HL-60/S4 treated with retinoic acid at 250 ng/mL for 4 days and 3 days (cell line): ENCODE measurements around the gene MAP3K6.

Source experiments
- in situ Hi-C: fragments of 300-500 bp; cut with MboI; formaldehyde crosslinking; loops from 2 replicates; pipeline ENCODE4 v1.7.0; 2022; ENCODE audit warnings: low sequenced_read_pairs

MAP3K6 gene

DNA sequence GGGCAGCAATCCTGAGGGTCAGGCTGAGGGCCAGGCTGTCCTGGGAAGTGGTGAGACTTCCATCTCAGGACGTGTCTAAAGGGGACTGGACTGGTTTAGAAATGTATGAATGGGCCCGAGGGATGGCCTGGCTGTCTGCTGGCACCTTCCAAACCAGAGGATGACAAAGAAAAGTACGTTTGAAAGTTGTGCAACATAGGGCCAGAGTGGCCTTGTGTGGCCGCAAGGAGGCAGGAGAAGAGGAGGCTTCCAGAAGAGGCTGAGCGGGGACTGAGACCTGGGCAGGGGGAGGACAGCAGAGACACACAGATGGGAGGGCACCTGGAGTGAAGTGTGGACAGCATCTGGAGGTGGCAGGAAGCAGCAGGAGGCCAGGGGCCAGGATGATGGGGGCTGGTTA lies 27.5 kb downstream of the MAP3K6 start:
- in situ Hi-C loops = no loop called here

DNA sequence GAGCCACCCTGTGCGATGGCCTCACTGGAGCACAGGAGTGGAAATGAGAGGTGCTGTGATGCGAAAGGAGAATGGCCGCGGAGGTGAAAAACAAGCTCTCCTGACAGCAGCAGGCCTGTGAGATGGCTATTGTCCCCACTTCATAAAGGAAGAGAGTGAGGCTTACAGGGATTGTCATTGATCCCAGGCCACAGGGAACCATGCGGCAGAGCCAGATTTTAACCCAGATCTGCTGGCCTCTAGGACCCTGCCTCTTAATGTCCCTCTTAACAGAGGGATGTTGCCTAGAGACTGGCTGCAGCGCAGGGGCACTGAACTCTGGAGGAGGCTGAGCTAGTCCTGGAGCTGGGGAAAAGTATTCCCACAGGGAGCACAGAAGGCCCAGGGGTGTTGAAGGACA lies 28.0 kb downstream of the MAP3K6 start:
- in situ Hi-C loops = no loop called here

DNA sequence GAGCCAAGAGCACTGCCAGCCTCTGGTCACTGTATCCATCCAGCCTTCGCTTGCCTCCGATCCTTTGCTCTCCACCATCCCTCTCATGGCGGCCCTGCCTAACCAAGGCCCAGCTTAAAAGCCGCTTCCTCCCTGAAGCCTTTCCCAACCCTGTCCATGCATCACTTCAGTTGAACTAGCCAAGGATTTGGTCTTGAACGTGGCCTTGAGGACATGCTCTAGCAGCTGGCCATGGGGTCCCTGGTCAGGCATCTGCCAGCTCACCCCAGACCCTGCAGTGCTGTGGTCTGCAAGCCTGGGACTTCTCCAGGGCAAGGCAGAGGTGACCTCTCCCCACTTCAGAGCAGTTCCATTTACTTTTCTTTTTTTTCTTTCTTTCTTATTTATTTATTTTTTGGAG lies 30.0 kb downstream of the MAP3K6 start:
- in situ Hi-C loops = no loop called here

DNA sequence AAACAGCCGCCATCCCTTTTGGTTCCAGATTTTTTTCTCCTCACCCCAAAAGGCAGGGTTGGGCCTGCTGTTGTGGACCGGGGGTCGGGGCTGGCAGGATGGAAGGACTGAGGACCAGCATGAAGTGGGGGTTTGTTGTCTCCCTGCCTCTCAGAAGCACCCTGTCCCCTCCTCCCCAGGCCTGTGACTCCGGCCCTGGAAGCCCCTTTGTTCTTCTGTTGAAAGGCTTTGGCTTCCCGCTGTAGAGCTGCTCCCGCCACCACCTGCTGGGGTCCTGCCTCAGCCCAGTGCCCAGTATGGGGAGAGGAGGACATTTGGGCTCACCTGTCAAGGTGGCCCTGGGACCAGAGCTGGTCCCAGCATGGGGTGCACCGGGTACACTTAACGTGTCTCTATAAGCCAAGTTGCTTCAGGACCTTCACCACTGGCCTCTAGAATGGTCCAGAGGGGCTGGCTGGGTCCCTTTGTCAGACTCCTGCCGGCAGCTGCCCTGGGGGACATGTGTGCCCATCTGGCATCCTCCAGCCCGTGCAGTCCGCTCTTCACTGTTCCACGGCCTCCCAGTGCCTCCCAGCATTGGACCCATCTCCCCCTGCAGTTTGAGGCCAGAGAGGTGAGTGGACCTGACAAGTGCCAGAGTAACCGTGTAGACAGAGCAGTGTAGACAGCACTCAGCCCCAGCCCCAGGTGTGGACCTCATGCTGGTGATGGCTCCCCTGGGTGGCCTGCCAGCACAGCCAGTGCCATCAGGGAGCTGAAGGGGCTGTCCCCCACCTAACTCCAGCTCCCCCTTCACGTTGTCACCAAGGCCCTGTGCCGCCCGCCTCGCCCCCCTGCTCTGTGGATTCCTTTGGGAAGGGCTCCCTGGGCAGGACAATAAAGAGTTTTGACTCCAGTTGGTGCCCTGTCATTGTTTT lies 31.0 kb downstream of the MAP3K6 start:
- in situ Hi-C loops = no loop called here

DNA sequence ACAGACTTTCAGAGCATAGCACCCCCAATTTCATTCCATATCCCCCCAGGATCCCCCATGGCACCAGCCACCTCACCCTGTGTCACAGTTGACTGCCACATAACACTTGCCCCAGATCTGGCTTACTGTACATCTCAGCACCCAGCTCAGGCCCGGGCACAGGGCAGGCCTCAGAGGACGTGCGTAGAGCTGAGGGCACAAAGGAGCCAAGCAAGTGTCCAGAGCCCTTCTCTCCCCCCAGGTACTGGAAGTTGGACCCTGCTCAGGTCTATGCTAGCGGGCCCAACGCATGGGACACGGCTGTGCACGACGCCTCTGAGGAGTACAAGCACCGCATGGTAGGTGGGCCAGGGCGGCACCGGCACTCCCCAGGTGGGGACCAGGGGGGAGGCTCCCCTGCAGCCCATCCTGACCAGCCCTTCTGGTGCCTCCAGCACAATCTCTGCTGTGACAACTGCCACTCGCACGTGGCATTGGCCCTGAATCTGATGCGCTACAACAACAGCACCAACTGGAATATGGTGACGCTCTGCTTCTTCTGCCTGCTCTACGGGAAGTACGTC lies 33.0 kb downstream of the MAP3K6 start:
- in situ Hi-C loops = no loop called here

- in situ Hi-C loops = no loop called here
Measured at GRCh38 chr1:27332536-27333281, 34.1 kb downstream of the MAP3K6 start.

DNA sequence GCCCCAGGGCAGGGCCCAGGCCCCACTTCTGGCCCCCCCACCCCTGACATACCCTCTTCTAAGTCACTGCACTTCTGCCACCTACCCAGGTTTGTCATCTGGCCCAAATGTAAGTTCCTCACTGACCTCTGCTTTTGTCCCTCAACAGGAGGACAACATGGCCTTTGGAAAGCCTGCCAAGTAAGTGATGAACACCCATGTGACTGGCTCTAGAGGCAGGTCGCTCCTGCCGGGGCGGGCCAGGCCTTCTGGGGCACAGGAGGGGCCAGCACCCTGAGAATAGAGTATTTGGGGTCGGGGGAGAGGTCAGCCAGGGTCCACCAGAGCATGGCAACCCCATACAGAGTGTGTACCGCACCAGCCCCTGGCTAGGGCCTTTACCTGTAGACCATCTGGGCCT lies 34.8 kb downstream of the MAP3K6 start:
- in situ Hi-C loops = no loop called here

GRCh38 chr1:27331426-27331825 lies 35.3 kb downstream of the MAP3K6 start:
- in situ Hi-C loops = no loop called here

DNA sequence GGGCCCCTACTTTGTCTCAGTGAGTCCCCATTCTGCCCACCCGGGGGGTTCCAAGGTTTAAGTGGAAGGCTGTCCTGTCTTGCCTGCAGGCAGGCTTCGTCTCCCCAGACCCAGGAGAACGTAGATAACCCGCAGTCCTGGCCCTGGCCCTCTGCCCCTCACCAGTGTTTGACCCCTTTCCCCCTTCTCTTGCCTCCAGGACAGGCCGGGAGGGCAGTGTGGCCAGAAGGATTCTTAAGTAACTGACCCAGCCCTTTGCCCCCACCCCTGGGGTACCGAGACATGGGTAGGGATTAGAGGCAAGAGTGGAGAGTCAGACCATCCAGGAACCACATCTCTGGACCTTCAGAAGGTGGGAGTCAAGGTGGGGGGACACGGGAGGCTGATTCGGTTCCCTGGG lies 36.0 kb downstream of the MAP3K6 start:
- in situ Hi-C loops = no loop called here

DNA sequence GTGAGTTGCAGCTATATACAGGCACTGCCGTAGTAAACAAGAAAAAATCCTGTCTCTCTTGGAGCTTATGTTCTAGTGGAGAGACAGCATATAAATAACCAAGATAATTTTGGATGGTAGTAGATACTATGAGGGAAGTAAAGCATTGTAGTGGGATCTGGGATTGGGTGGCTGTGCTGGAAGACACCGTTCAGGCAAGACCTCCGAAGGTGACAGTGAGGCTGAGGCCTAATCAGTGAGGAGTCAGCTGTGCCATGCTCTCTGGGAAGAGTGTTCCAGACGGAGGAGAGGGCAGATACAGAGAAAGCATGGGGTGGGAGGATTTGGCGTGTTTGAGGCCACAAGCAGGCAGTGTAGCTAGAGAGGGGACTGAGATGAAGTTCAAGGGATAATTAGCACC lies 38.8 kb downstream of the MAP3K6 start:
- in situ Hi-C loops = no loop called here

GRCh38 chr1:27325286-27325685 lies 41.5 kb downstream of the MAP3K6 start:
- in situ Hi-C loops = no loop called here

- in situ Hi-C loops = no loop called here
Measured at GRCh38 chr1:27322569-27323240, 44.1 kb downstream of the MAP3K6 start.

DNA sequence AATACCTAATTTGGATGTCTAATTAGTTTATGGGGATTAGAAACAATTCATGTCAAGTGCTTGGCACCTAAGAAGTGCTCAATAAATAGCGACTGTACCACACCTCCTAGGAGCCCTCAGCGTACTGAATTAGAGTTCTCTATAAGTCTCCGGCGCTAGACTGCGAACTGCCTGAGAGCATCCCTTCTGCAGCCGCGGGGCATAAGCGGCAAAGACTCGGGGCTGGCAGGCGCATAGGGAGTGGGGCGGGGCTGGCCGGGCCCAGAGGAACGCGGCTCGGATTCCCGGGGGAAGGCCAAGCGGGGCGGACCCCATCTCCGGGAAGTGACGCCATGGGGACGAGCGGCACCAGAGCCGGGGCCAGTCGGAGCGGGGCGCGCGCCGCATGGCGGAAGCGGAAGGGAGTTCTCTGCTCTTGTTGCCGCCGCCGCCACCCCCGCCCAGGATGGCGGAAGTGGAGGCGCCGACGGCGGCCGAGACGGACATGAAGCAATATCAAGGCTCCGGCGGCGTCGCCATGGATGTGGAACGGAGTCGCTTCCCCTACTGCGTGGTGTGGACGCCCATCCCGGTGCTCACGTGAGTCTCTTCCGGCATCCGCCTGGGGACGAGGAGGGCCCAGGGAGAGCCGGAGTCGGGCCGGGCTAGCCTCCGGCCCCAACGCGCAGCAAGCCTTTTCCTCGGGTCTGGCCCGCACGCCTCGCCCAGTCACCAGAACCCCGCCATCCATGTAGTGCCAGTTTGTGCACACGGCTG lies 44.8 kb downstream of the MAP3K6 start, which contains the start of gene TMEM222:
Gene TMEM222, plus strand, starts transcription at position 351 of the 756 bp plus-strand sequence. Its CDS starts 35 bp downstream, at position 386.
- in situ Hi-C loops = no loop called here

DNA sequence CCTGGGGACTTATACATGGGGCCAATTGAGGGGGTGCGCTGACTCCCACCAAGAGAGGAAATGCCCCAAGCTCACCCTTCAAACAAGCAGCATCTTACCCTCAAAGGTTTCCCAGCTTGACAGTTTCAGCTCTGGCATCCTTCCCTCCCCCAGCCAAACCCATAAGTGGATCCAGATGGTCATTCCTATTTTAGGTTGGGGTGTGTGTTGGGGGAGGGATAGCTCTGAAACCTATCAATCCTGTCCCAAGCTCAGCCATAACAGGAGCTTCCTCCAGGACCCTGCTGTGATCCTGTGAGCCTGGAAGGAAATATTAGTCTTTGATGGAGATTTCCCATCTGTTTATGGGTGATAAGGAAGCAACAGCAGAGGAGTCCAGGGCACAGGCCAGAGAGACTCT lies 48.2 kb downstream of the MAP3K6 start:
- in situ Hi-C loops = no loop called here

DNA sequence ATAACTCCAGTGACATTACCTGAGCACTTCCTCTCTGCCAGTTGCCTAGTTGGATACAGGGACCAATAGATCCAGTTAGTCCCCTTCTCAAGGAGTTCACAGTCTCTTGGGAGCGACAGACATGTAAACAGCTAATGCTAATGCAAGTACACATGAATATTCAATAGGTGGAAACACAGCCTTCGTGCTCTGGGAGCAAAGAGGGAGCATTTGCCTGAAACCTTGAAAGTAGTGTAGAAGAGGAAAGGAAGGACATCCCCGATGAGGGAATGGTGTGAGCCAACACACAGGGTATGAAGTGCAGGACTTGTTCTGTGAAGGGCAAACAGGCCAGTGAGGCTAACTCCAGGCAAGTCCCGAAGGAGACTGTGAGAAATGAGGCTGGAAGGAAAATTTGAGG lies 48.6 kb downstream of the MAP3K6 start:
- in situ Hi-C loops = no loop called here

- in situ Hi-C loops = no loop called here
Measured at GRCh38 chr1:27316860-27317259, 49.9 kb downstream of the MAP3K6 start.

- in situ Hi-C loops = no loop called here
Measured at GRCh38 chr1:27314737-27315136, 52.0 kb downstream of the MAP3K6 start.

- in situ Hi-C loops = no loop called here
Measured at GRCh38 chr1:27314169-27314568, 52.6 kb downstream of the MAP3K6 start.

GRCh38 chr1:27307874-27308598 lies 58.7 kb downstream of the MAP3K6 start:
- in situ Hi-C loops = loop anchor here (10.0 kb wide), 1 partner anchor 87 kb away; the partner anchor contains the start of gene GPR3
